ENCODE measurements around the gene OPN4. TPM values are rescaled to one million over a fixed set of nuclear protein-coding genes. Genes with fewer than 3 reads are reported as not detected.

The OPN4 gene
- polyA plus RNA-seq, 2 of the 4 experiments (the other 2 are of a cell fraction), result not detected

DNA sequence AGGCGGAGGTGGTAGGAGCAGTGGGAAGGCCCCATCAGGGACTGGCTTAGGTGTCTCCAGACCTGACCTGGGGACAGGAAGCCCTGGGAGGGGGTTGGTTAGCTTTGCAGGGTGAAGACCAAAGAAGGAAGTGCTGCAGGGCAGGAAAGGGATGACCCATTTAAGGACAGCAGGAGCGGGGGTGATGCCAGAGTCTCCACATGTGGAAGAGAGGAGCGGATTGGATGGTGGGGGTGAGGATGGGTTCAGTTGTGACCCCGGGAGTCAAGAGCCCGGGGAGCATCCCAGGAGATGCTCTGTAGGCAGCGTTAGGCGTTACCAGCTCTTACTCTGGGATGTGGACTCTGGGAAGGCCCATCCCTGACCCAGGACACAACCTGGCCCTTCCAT is 10.9 kb downstream of the OPN4 start:
- CTCF ChIA-PET, result interaction anchor here (0.9 kb wide), 1 partner anchor 20 kb away, joined by 3 read pairs; no protein-coding TSS in a partner anchor
- DNase-seq (ENCODE audit: low read depth in 1 of 2, low spot score in 1 of 2) (no peak), ATAC-seq (no peak), FAIRE-seq (no peak)
- POLR2A ChIA-PET, result no interaction called here
- Histone ChIP-seq H3K4me3 (no peak overlapping the region), H3K27ac (no peak overlapping the region; a peak in 1 of 6 replicates), H3K4me2 (no peak overlapping the region), H3K9me3 (no peaks in the 10 kb centered on the region), H3K4me1 (0 out of 3 replicates have a peak, but pooled peaks cover 3% of the 10 kb centered on the region)
- WGBS (ENCODE audit: missing lambda C conversion rate), result 67% methylated on average over 7 of the region's 7 CpGs
- TF ChIP-seq JUN (IDR thresholded peaks at IDR 0.05) (no peak), MAFK (IDR thresholded peaks at IDR 0.05; ENCODE audit: partially characterized antibody) (no peak), CHD4 (IDR thresholded peaks at IDR 0.05; ENCODE audit: borderline replicate concordance) (no peak), POLR2AphosphoS2 (conservative IDR thresholded peaks at IDR 0.05; ENCODE audit: low read length) (no peak), CHD2 (IDR thresholded peaks at IDR 0.05; ENCODE audit: low read length, partially characterized antibody) (no peak), TP53 (CRISPR knock-in tag; IDR thresholded peaks at IDR 0.05) (no peak), FOSB (CRISPR knock-in tag; IDR thresholded peaks at IDR 0.05) (no peak), ZC3H11A (IDR thresholded peaks at IDR 0.05) (no peak), NPAS2 (CRISPR knock-in tag; IDR thresholded peaks at IDR 0.05; ENCODE audit: borderline replicate concordance) (no peak), EP300 (IDR thresholded peaks at IDR 0.05) (no peak), RFX5 (IDR thresholded peaks at IDR 0.05) (no peak)

- no peak overlapping the region for H3K4me3 ChIP-seq
- no peaks in the 10 kb centered on the region for H3K9me3 ChIP-seq
- TF ChIP-seq HEYL (CRISPR knock-in tag; IDR thresholded peaks at IDR 0.05), result no peak
- no peak for TF ChIP-seq RCOR1 (IDR thresholded peaks at IDR 0.05; ENCODE audit: low read depth, low read length)
- TF ChIP-seq RFX5 (IDR thresholded peaks at IDR 0.05), result no peak
- TF ChIP-seq HOXB5 (CRISPR knock-in tag; IDR thresholded peaks at IDR 0.05), result no peak
- TF ChIP-seq PBX3 (IDR thresholded peaks at IDR 0.05), result no peak
- no peak for TF ChIP-seq FOSB (CRISPR knock-in tag; IDR thresholded peaks at IDR 0.05)
- no peak for TF ChIP-seq MAX (IDR thresholded peaks at IDR 0.05)
- ChIA-PET POLR2A (no interaction called here), CTCF (interaction anchor here (0.9 to 1.4 kb wide), 2 partner anchors 19 to 23 kb away, joined by 3 to 4 read pairs; no protein-coding TSS in a partner anchor)
- FAIRE-seq (no peak), DNase-seq (ENCODE audit: low read depth in 1 of 2, low spot score in 1 of 2) (no peak), ATAC-seq (no peak)
- no peak overlapping the region for H3K4me2 ChIP-seq
- H3K4me1 ChIP-seq, result 0 out of 3 replicates have a peak, but pooled peaks cover 3% of the 10 kb centered on the region
- H3K27ac ChIP-seq, result no peak overlapping the region; a peak in 1 of 6 replicates
- 67% methylated on average over 7 of the region's 12 CpGs for WGBS (ENCODE audit: missing lambda C conversion rate)
These were observed 11.5 kb downstream of the OPN4 start for GRCh38 chr10:86665868-86666267.

DNA sequence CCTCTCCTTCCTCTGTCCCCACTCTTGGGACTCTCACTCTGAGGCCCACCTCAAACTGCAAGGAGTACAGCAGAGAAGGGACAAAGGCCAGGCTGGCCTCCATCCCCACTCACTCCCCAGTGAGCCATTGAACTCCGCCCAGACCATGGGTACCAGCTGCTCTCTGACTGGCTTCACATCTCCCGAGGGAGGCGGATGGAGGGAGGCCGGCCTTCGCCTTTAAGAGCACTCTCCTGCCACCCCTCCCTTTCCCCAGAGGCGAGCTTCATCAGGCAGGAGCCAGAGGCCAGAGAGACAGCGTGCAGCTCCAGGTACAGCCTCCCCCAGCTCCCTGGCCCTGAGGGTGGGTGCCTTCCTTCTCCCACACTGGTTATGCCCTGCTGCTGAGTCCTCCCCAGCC is 12.2 kb downstream of the OPN4 start:
- Histone ChIP-seq H3K4me2 (no peak overlapping the region), H3K9me3 (no peaks in the 10 kb centered on the region), H3K4me1 (0 out of 3 replicates have a peak, but pooled peaks cover 3% of the 10 kb centered on the region), H3K4me3 (no peak overlapping the region), H3K27ac (no peak overlapping the region)
- ATAC-seq (no peak), FAIRE-seq (no peak), DNase-seq (ENCODE audit: low read depth in 1 of 2, low spot score in 1 of 2) (no peak)
- ChIA-PET CTCF (interaction anchor here (1.4 to 1.7 kb wide), 3 partner anchors 22 to 42 kb away, joined by 3 to 4 read pairs (median 3); no protein-coding TSS in a partner anchor), POLR2A (no interaction called here)
- TF ChIP-seq MYC (IDR thresholded peaks at IDR 0.05; ENCODE audit: borderline replicate concordance, low read length) (no peak), NPAS2 (CRISPR knock-in tag; IDR thresholded peaks at IDR 0.05; ENCODE audit: borderline replicate concordance) (no peak), MAZ (IDR thresholded peaks at IDR 0.05; ENCODE audit: borderline replicate concordance, low read depth, low read length) (no peak), ESRRA (IDR thresholded peaks at IDR 0.05; ENCODE audit: borderline replicate concordance, low read length) (no peak), RNF2 (IDR thresholded peaks at IDR 0.05; ENCODE audit: borderline replicate concordance, low read depth) (no peak), TP53 (CRISPR knock-in tag; IDR thresholded peaks at IDR 0.05) (no peak), JUN (IDR thresholded peaks at IDR 0.05) (no peak), FOSB (CRISPR knock-in tag; IDR thresholded peaks at IDR 0.05) (no peak), POLR2A (IDR thresholded peaks at IDR 0.05; ENCODE audit: low read length) (no peak), HOXB5 (CRISPR knock-in tag; IDR thresholded peaks at IDR 0.05) (no peak)
- WGBS (ENCODE audit: missing lambda C conversion rate), result 84% methylated on average over 6 of the region's 7 CpGs

Data from A549 (cell line).